DND-41 (cell line): Measurements from ENCODE around the gene NTN4.

Experiments used
- ATAC-seq: fragments of 200-7000 bp; cut with Tn5 transposase; 3 replicates; pipeline ENCODE4 v1.9.1; 2021; ENCODE audit warnings: low read depth; ENCODE audit not compliant: insufficient read depth
- DNase-seq: peaks from one replicate; pipeline ENCODE4 v3.0.0-alpha.2; 2020
- H2AFZ ChIP-seq: 2 replicates; pipeline ENCODE4 v1.6.0; 2012; ENCODE audit warnings: low read depth, low read length
- H3K27ac ChIP-seq: 2 replicates; pipeline ENCODE4 v1.5.1; 2012; ENCODE audit warnings: low read length, inconsistent platforms
- H3K27me3 ChIP-seq: fragments of 200-600 bp; sonication (generic); 2 replicates; pipeline ENCODE4 v1.6.0; 2012; ENCODE audit warnings: low read length, mild to moderate bottlenecking, inconsistent platforms; ENCODE audit not compliant: insufficient read depth, poor library complexity
- H3K36me3 ChIP-seq: 2 replicates; pipeline ENCODE4 v1.5.1; 2012; ENCODE audit warnings: low read length, inconsistent platforms; ENCODE audit not compliant: insufficient read depth
- H3K4me1 ChIP-seq: 2 replicates; pipeline ENCODE4 v1.5.1; 2012; ENCODE audit warnings: mild to moderate bottlenecking, low read length; ENCODE audit not compliant: insufficient read depth
- H3K4me2 ChIP-seq: 2 replicates; pipeline ENCODE4 v1.6.0; 2012; ENCODE audit warnings: mild to moderate bottlenecking, moderate library complexity, low read length, inconsistent platforms; ENCODE audit not compliant: insufficient read depth
- H3K4me3 ChIP-seq, 2 experiments: fragments of 200-600 bp in 1 of 2; shearing (Covaris generic) in 1 of 2; 2 replicates each; pipeline ENCODE4 v1.5.1; 2012 to 2016; ENCODE audit warnings: inconsistent platforms in 2 of 2, low read length in 2 of 2, mild to moderate bottlenecking in 2 of 2, low read depth in 1 of 2, moderate library complexity in 1 of 2
- H3K79me2 ChIP-seq: 2 replicates; pipeline ENCODE4 v1.6.0; 2012; ENCODE audit warnings: low read length, inconsistent platforms; ENCODE audit not compliant: insufficient read depth
- H3K9ac ChIP-seq: 2 replicates; pipeline ENCODE4 v1.6.0; 2012; ENCODE audit warnings: low read depth, mild to moderate bottlenecking, inconsistent platforms, low read length, moderate library complexity
- H3K9me3 ChIP-seq: 2 replicates; pipeline ENCODE4 v1.5.1; 2012; ENCODE audit warnings: low read length, moderate library complexity, mild to moderate bottlenecking, inconsistent platforms; ENCODE audit not compliant: insufficient read depth, severe bottlenecking
- H4K20me1 ChIP-seq: 2 replicates; pipeline ENCODE4 v1.6.0; 2012; ENCODE audit warnings: low read length; ENCODE audit not compliant: insufficient read depth
- EZH2 ChIP-seq: IDR thresholded peaks from 3 replicates; pipeline ENCODE4 v1.6.1; 2012; ENCODE audit warnings: borderline replicate concordance, low read depth, mild to moderate bottlenecking, moderate library complexity, low read length, inconsistent platforms; ENCODE audit not compliant: severe bottlenecking
- TF ChIP-seq, protein P1 (sequence below): IDR thresholded peaks from 2 replicates; pipeline ENCODE4 v1.5.1; 2012; ENCODE audit warnings: borderline replicate concordance, low read length, moderate library complexity, mild to moderate bottlenecking; ENCODE audit not compliant: poor library complexity, severe bottlenecking; ENCODE audit errors: extremely low read depth

Gene NTN4

DNA sequence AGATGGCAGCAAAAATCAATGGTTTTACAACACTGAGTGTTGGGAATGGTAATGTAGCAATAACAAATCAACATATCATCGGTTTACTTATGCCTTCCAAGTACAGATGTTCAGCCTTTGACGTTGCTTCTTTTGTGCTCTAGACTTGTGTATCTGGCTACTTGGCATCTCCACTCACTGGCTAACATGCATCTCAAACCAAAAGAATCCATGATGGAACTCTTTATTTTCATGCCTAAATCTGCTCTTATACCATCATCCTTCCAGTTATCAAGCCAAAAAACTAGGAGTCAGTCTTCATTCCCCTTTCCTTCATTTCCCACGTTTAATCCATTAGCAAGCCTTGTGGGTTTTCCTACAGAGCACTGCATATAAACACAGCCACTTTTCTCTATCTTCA lies 150.0 kb downstream of the NTN4 start:
- no peaks in the 10 kb centered on the region for H3K4me1 ChIP-seq
- no peaks in the 10 kb centered on the region for H3K9me3 ChIP-seq
- no peak overlapping the region for H2AFZ ChIP-seq
- no peak for DNase-seq
- no peak overlapping the region for H3K27ac ChIP-seq
- ATAC-seq, result no peak
- H3K27me3 ChIP-seq, result no peaks in the 10 kb centered on the region
- H3K79me2 ChIP-seq, result no peaks in the 10 kb centered on the region
- TF ChIP-seq EZH2, result no peak
- TF ChIP-seq, protein P1, sequence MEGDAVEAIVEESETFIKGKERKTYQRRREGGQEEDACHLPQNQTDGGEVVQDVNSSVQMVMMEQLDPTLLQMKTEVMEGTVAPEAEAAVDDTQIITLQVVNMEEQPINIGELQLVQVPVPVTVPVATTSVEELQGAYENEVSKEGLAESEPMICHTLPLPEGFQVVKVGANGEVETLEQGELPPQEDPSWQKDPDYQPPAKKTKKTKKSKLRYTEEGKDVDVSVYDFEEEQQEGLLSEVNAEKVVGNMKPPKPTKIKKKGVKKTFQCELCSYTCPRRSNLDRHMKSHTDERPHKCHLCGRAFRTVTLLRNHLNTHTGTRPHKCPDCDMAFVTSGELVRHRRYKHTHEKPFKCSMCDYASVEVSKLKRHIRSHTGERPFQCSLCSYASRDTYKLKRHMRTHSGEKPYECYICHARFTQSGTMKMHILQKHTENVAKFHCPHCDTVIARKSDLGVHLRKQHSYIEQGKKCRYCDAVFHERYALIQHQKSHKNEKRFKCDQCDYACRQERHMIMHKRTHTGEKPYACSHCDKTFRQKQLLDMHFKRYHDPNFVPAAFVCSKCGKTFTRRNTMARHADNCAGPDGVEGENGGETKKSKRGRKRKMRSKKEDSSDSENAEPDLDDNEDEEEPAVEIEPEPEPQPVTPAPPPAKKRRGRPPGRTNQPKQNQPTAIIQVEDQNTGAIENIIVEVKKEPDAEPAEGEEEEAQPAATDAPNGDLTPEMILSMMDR, result no peak
- H3K36me3 ChIP-seq, result no peaks in the 10 kb centered on the region
- H4K20me1 ChIP-seq, result no peaks in the 10 kb centered on the region
- H3K4me2 ChIP-seq, result no peak overlapping the region
- no peak overlapping the region for H3K9ac ChIP-seq
- no peak overlapping the region for H3K4me3 ChIP-seq

DNA sequence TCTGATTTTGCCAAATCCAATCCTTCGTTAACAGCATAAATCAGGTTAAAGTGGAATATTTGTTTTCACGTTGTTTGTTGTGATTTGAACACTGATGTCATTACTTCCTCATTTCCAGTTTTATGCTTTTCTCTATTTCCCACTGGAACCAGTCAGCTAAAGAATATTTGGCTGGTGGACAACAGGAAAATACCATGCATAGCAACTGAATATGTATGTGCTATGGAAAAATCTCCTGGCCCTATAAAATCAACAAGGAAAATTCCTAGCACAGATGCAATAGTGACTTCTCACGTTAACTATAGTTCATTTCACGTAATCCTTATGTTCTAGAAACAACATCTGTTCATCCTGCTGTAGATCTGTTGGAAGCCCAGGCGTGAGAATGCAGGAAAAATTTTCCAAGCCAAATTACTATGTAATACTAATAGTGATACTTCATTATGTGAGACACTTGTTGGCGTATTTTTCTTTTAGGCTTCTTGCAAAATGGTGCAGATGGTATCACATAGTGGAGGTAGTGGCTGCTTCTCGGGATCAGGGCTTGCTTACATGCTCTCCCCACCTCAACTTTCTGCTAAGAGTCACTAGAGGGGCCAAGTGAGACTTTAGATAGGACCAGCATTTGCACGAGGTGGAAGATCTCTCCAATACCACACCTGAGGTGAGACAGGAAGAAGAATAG lies 153.0 kb downstream of the NTN4 start:
- Histone ChIP-seq H2AFZ (no peak overlapping the region), H4K20me1 (no peaks in the 10 kb centered on the region), H3K9me3 (no peaks in the 10 kb centered on the region), H3K27ac (no peak overlapping the region), H3K27me3 (no peaks in the 10 kb centered on the region), H3K9ac (no peak overlapping the region), H3K4me2 (no peak overlapping the region), H3K36me3 (no peaks in the 10 kb centered on the region), H3K4me3 (no peak overlapping the region), H3K4me1 (no peaks in the 10 kb centered on the region), H3K79me2 (no peaks in the 10 kb centered on the region)
- ATAC-seq (no peak), DNase-seq (no peak)
- TF ChIP-seq, protein P1, result no peak

DNA sequence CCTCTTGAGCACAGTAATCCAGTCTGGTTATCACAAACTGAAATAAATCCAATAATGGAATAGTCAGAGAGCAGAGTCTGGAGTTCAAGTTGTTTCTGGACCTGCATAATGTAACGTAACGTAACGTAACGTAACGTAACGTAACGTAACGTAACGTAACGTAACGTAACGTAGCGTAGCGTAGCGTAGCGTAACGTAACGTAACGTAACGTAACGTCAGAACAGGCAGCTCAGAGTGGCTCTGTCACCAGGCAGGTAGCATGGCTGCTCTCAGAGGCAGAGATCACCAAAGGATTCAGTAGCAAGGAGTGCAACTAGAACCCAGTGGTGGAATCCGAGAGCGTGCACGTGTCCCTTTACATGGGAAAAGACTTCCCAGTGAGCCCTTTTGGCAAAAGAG lies 153.6 kb downstream of the NTN4 start:
- Histone ChIP-seq H3K36me3 (no peaks in the 10 kb centered on the region), H3K27me3 (no peaks in the 10 kb centered on the region), H3K9me3 (no peaks in the 10 kb centered on the region), H3K9ac (no peak overlapping the region), H3K4me1 (no peaks in the 10 kb centered on the region), H4K20me1 (no peaks in the 10 kb centered on the region), H3K79me2 (no peaks in the 10 kb centered on the region), H3K27ac (no peak overlapping the region), H3K4me3 (no peak overlapping the region), H2AFZ (no peak overlapping the region), H3K4me2 (no peak overlapping the region)
- no peak for TF ChIP-seq EZH2
- TF ChIP-seq, protein P1, result no peak
- ATAC-seq, result no peak
- DNase-seq, result no peak
